ENCODE results near the gene OR6K3. TPM values are rescaled to one million over a fixed set of nuclear protein-coding genes. Genes with fewer than 3 reads are reported as not detected.

Gene OR6K3
- total RNA-seq, 1 donor from 2014 or later: not detected

- TF ChIP-seq CTCF (IDR thresholded peaks at IDR 0.05; ENCODE audit: unreplicated experiment): no peak
- peaks cover 21% of the 10 kb centered on the region for H3K27me3 Mint-ChIP-seq (ENCODE audit: low read depth)
- no peak for DNase-seq (ENCODE audit: low spot score in 2 of 2, unreplicated experiment in 2 of 2)
Measured at GRCh38 chr1:158717344-158717743, 3.2 kb downstream of the OR6K3 start.

GRCh38 chr1:158716335-158716734 is 4.2 kb downstream of the OR6K3 start:
- DNase-seq (ENCODE audit: low spot score in 2 of 2, unreplicated experiment in 2 of 2): no peak
- no peak for TF ChIP-seq CTCF (IDR thresholded peaks at IDR 0.05; ENCODE audit: unreplicated experiment)
- H3K27me3 Mint-ChIP-seq (ENCODE audit: low read depth): peaks cover 21% of the 10 kb centered on the region
- H3K4me3 Mint-ChIP-seq: no peak overlapping the region
- no peaks in the 10 kb centered on the region for H3K4me1 Mint-ChIP-seq
- H3K9me3 Mint-ChIP-seq: no peaks in the 10 kb centered on the region
- H3K27ac Mint-ChIP-seq: no peak overlapping the region
- H3K36me3 Mint-ChIP-seq: no peaks in the 10 kb centered on the region

More at GRCh38 chr1:158717344-158717743, 3.2 kb downstream of the OR6K3 start:
- H3K4me1 Mint-ChIP-seq: no peaks in the 10 kb centered on the region
- no peak overlapping the region for H3K4me3 Mint-ChIP-seq
- no peak overlapping the region for H3K27ac Mint-ChIP-seq
- H3K36me3 Mint-ChIP-seq: no peaks in the 10 kb centered on the region
- no peaks in the 10 kb centered on the region for H3K9me3 Mint-ChIP-seq

GRCh38 chr1:158714754-158715153 is 5.8 kb downstream of the OR6K3 start:
- TF ChIP-seq CTCF (IDR thresholded peaks at IDR 0.05; ENCODE audit: unreplicated experiment): no peak
- peaks cover 17% of the 10 kb centered on the region for H3K27me3 Mint-ChIP-seq (ENCODE audit: low read depth)
- no peak overlapping the region for H3K27ac Mint-ChIP-seq
- H3K9me3 Mint-ChIP-seq: no peaks in the 10 kb centered on the region
- no peaks in the 10 kb centered on the region for H3K36me3 Mint-ChIP-seq
- DNase-seq (ENCODE audit: low spot score in 2 of 2, unreplicated experiment in 2 of 2): no peak
- no peaks in the 10 kb centered on the region for H3K4me1 Mint-ChIP-seq
- H3K4me3 Mint-ChIP-seq: no peak overlapping the region

GRCh38 chr1:158711098-158711497 is 9.4 kb downstream of the OR6K3 start:
- no peak for DNase-seq (ENCODE audit: low spot score in 2 of 2, unreplicated experiment in 2 of 2)
- TF ChIP-seq CTCF (IDR thresholded peaks at IDR 0.05; ENCODE audit: unreplicated experiment): no peak
- H3K27ac Mint-ChIP-seq: no peak overlapping the region
- peaks cover 12% of the 10 kb centered on the region for H3K27me3 Mint-ChIP-seq (ENCODE audit: low read depth)
- no peaks in the 10 kb centered on the region for H3K4me1 Mint-ChIP-seq
- no peaks in the 10 kb centered on the region for H3K9me3 Mint-ChIP-seq
- no peak overlapping the region for H3K4me3 Mint-ChIP-seq
- no peaks in the 10 kb centered on the region for H3K36me3 Mint-ChIP-seq

- H3K27me3 Mint-ChIP-seq (ENCODE audit: low read depth): no peaks in the 10 kb centered on the region
- no peak for DNase-seq (ENCODE audit: low spot score in 2 of 2, unreplicated experiment in 2 of 2)
- H3K27ac Mint-ChIP-seq: no peak overlapping the region
- TF ChIP-seq CTCF (IDR thresholded peaks at IDR 0.05; ENCODE audit: unreplicated experiment): no peak
- no peaks in the 10 kb centered on the region for H3K36me3 Mint-ChIP-seq
- no peak overlapping the region for H3K4me3 Mint-ChIP-seq
- H3K4me1 Mint-ChIP-seq: no peaks in the 10 kb centered on the region
- H3K9me3 Mint-ChIP-seq: no peaks in the 10 kb centered on the region
Measured at GRCh38 chr1:158706096-158706495, 14.4 kb downstream of the OR6K3 start.

- Mint-ChIP-seq H3K27ac (no peak within 1 kb of the TSS), H3K27me3 (ENCODE audit: low read depth) (no peaks in the 10 kb centered on the region), H3K9me3 (no peaks in the 10 kb centered on the region), H3K4me1 (no peaks in the 10 kb centered on the region), H3K36me3 (no peaks in the 10 kb centered on the region), H3K4me3 (no peak within 1 kb of the TSS)
- no peak for TF ChIP-seq CTCF (IDR thresholded peaks at IDR 0.05; ENCODE audit: unreplicated experiment)
- no peak for DNase-seq (ENCODE audit: low spot score in 2 of 2, unreplicated experiment in 2 of 2)
Measured at GRCh38 chr1:158700552-158700951, 20.0 kb downstream of the OR6K3 start, which contains the start of gene OR6K2. Gene OR6K2, minus strand, starts transcription at chr1:158700652. Its CDS starts 0 bp downstream, at chr1:158700652.
